8988T (cell line): ENCODE measurements around the gene SETD4.

ENCODE experiments used
- DNase-seq: peaks from one replicate; pipeline ENCODE4 v3.0.0; 2011

The SETD4 gene

GRCh38 chr21:36004441-36004840 lies 55.9 kb downstream of the SETD4 start:
- DNase-seq = no peak

GRCh38 chr21:36003776-36004175 lies 56.5 kb downstream of the SETD4 start:
- no peak for DNase-seq

- DNase-seq = no peak
Measured at GRCh38 chr21:35996217-35996616, 64.1 kb downstream of the SETD4 start.

GRCh38 chr21:35995522-35996088 lies 64.7 kb downstream of the SETD4 start:
- DNase-seq = no peak

- no peak for DNase-seq
Measured at GRCh38 chr21:35994613-35995012, 65.7 kb downstream of the SETD4 start.

GRCh38 chr21:35993875-35994490 lies 66.3 kb downstream of the SETD4 start:
- no peak for DNase-seq

- DNase-seq = no peak
Measured at GRCh38 chr21:35991131-35991530, 69.2 kb downstream of the SETD4 start.

- DNase-seq = no peak
Measured at GRCh38 chr21:35990609-35991008, 69.7 kb downstream of the SETD4 start.

- no peak for DNase-seq
Measured at GRCh38 chr21:35989138-35989735, 71.1 kb downstream of the SETD4 start.

GRCh38 chr21:35988416-35989137 lies 71.7 kb downstream of the SETD4 start:
- DNase-seq = no peak

GRCh38 chr21:35987475-35987874 lies 72.9 kb downstream of the SETD4 start:
- no peak for DNase-seq

- no peak for DNase-seq
Measured at GRCh38 chr21:35984654-35985361, 75.5 kb downstream of the SETD4 start.
